Mesodermal cell (in vitro differentiated cells): ENCODE data around the gene ATP10A.
A peak's percentile ranks its signal among the peaks of the same experiment; 100 is the strongest.

ENCODE experiments used
- H3K27ac ChIP-seq: 2 replicates; pipeline ENCODE4 v1.7.0; 2013; ENCODE audit warnings: mild to moderate bottlenecking, low read depth, low read length, moderate library complexity; ENCODE audit not compliant: severe bottlenecking
- H3K36me3 ChIP-seq: 2 replicates; pipeline ENCODE4 v1.7.1; 2013; ENCODE audit warnings: mild to moderate bottlenecking, low read length, moderate library complexity; ENCODE audit not compliant: control insufficient read depth, insufficient read depth
- H3K4me1 ChIP-seq: one replicate; pipeline ENCODE4 v1.7.1; 2013; ENCODE audit warnings: mild to moderate bottlenecking, low read length; ENCODE audit not compliant: insufficient read depth, control insufficient read depth, poor library complexity, severe bottlenecking
- H3K4me3 ChIP-seq: 2 replicates; pipeline ENCODE4 v1.7.0; 2013; ENCODE audit warnings: low read length, control low read depth, mild to moderate bottlenecking; ENCODE audit not compliant: insufficient read depth, poor library complexity, severe bottlenecking; ENCODE audit errors: extremely low read depth
- H3K9me3 ChIP-seq: 2 replicates; pipeline ENCODE4 v1.7.1; 2013; ENCODE audit warnings: mild to moderate bottlenecking, low read length, moderate library complexity; ENCODE audit not compliant: control insufficient read depth
- WGBS, 2 experiments: methylation state at CpG; one replicate each; pipeline ENCODE4 v1.1.5; 2013; ENCODE audit warnings: missing lambda C conversion rate in 2 of 2; ENCODE audit not compliant: insufficient coverage in 2 of 2; 5-methylcytosine and 5-hydroxymethylcytosine counted together

The ATP10A gene

DNA sequence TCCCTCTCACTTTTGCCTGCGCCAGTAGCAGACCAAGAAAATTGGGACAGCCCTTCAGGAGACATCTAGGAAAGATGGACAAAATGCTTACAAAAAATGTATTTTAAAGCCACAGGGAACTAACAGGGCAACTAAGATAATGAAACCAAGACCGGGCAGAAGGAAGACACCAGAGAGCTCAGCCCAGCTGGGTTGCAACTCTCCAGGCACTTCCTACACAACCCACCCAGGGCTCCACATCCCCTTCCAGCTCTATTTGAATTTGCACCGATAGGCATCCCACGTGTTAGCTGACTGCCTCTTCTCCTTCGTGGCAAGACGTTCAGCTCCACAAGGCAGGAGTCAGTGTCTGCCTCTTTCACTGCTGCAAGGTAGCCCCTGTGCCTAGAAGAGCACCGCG, 6.6 kb upstream of the ATP10A start:
- Histone ChIP-seq H3K9me3 (no peaks in the 10 kb centered on the region), H3K27ac (no peak overlapping the region), H3K36me3 (no peaks in the 10 kb centered on the region), H3K4me3 (no peak overlapping the region), H3K4me1 (no peaks in the 10 kb centered on the region)
- WGBS, 2 experiments = 59 to 63% methylated on average over 7 of the region's 8 CpGs

GRCh38 chr15:25866874-25867273, 3.7 kb upstream of the ATP10A start:
- 92% methylated on average over 5 to 7 of the region's 7 CpGs for WGBS, 2 experiments
- no peaks in the 10 kb centered on the region for H3K9me3 ChIP-seq
- H3K4me3 ChIP-seq = no peak overlapping the region
- H3K4me1 ChIP-seq = no peaks in the 10 kb centered on the region
- no peaks in the 10 kb centered on the region for H3K36me3 ChIP-seq
- H3K27ac ChIP-seq = no peak overlapping the region

DNA sequence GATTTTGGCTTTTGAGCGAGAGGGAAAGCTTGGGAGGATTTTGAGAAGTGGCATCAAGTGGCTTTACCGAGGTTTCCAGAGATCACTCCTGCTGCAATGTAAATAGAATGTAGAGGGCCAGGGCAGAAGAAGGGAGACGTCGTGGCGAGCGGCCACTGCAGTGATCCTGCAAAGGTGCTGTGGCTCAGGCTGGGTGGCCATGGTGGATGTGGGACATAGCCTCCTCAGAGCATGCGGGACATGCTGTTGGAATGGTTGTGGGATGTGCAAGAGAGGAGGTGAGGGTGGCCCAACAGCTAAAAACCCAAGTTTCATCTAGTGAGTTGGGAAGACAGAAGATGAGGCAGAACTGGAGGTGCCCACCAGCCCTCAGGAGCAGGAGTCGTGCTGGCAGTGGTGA, 3.1 kb upstream of the ATP10A start:
- Histone ChIP-seq H3K9me3 (no peaks in the 10 kb centered on the region), H3K27ac (no peak overlapping the region), H3K4me1 (no peaks in the 10 kb centered on the region), H3K36me3 (no peaks in the 10 kb centered on the region), H3K4me3 (no peak overlapping the region)
- WGBS, 2 experiments = 89 to 96% methylated on average over 4 to 6 of the region's 8 CpGs

DNA sequence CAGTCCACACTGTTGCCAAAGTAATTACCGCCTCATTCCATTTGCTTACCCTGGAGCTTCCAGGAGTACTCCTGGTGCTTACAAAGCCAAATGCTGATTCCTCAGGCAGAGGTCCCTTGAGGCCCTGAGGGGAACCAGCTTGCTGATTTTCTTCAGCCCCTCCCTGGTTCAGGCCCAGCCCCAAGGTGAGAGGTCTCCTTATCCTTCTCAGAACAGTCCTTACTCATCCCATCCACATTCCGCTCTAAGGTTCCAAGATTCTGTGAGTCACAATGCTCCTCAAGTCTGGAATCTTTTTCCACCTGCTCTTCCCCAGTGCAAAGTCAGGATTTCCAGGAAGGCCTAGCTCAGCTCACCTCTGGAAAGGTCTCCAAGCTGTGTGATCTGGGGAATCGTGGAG, 1.8 kb upstream of the ATP10A start:
- H3K36me3 ChIP-seq = no peaks in the 10 kb centered on the region
- peaks cover 3% of the 10 kb centered on the region for H3K4me1 ChIP-seq
- no peak overlapping the region for H3K4me3 ChIP-seq
- WGBS, 2 experiments = 100% methylated on average over 2 to 3 of the region's 3 CpGs
- no peaks in the 10 kb centered on the region for H3K9me3 ChIP-seq
- no peak overlapping the region for H3K27ac ChIP-seq

- WGBS, 2 experiments = 89 to 94% methylated on average over 10 to 13 of the region's 21 CpGs
- Histone ChIP-seq H3K27ac (no peak overlapping the region), H3K36me3 (no peaks in the 10 kb centered on the region), H3K4me1 (peaks cover 7% of the 10 kb centered on the region), H3K9me3 (no peaks in the 10 kb centered on the region), H3K4me3 (peak overlapping the region; percentile 39)
These were observed 947 bp upstream of the ATP10A start for GRCh38 chr15:25863968-25864580.

DNA sequence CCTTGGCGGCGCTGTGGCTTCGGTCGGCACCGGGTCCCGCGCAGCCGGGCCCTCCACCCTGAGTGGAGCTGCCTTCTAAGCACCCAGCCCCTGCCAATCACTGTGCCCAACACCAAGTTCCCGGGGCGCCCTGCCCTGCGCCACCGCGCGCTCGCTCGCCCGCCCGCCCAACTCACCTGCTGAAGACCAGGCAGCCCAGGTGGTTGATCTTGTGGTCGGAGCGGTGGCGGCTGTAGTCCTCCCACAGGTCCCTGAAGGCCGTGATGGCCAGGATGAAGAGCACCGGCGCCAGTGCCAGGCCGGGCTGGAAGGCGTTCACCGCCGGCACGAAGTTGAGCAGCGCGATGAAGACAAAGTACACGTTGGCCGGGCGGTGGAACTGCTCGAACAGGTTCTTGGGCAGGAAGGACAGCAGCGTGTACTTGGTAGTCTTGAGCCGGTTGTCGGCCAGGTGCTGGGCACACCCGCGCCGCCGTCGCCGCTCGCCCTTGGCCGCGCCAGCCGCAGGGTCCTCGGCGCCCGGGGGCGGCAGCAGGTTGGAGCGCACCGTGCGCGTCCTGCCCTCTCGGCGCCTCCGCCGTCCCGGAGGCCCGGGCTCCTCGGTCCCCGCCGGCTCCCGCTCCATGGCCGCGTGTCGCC, 536 bp downstream of the ATP10A start:
- H3K4me3 ChIP-seq = peak overlapping the region; percentile 39
- H3K4me1 ChIP-seq = peaks cover 12% of the 10 kb centered on the region
- no peaks in the 10 kb centered on the region for H3K9me3 ChIP-seq
- no peaks in the 10 kb centered on the region for H3K36me3 ChIP-seq
- WGBS, 2 experiments = 3% methylated on average over 48 to 58 of the region's 69 CpGs
- H3K27ac ChIP-seq = no peak overlapping the region

DNA sequence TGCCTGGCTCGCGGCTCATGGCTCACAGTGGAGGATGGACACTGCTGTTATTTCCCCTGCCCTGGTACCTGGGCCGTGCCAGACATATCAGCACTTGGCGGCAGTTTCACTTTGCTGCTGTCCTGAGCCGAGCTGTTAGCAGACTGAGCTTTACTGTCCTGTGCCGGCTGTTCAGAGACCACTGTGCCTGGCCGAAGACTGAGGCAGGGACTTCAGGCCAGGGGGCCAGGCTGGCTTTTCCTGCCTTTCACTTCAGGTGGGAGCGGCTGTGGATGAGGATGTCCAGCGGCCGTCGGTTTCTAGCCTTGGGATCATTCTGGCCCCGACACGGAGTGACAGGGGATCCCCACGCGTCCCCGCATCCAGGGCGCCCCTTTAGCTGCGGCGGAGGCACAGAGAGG, 1.1 kb downstream of the ATP10A start:
- WGBS, 2 experiments = 53 to 63% methylated on average over 17 to 19 of the region's 19 CpGs

DNA sequence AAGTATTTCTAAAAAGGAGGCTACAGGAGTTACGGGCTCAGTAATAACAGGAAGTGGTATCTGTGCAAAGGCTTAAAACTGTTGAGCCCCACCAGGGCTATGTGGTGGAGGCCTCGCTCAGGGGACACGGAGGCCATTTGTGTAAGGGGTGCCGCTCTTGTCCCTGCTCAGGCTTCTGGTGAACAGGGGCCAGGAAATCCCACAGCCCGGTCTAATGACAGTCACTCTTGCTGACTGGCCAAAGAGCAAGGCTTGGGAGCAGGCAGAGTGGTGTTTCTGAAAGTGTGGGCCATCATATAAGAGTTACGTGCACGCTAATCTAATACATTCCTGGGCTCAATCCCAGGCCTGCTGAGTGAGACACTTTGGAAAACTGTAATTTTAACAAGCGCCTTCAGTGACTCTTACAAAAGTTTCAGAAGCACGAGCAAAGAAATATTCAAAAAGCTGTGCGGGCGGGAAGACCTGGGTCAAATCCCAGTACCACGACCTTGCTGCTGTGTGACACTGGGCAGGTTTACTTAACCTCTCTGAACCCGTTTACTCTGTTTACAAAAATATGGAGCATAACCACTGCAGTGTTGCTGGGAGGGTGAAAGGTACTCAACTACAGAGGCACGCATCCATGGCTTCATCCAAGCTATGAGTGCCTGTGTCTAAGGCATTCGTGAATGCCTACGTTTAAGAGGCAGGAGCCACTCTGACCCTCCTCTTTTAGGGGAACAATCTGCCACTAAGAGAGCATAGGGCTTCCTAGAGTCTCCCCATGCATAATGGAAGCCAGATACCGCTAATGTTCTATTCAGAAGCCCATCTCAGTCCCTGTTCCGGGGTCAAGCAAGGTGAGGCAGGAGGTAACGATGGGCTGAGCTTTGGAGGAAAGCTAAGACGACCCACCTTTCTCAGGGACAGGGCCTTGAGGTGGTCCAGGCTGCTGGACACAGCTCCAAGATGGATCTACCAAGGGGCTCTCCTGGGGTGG, 2.0 kb downstream of the ATP10A start:
- WGBS, 2 experiments = 93 to 94% methylated on average over 18 to 19 of the region's 20 CpGs
- H3K4me3 ChIP-seq = no peak overlapping the region
- H3K27ac ChIP-seq = no peak overlapping the region
- H3K36me3 ChIP-seq = no peaks in the 10 kb centered on the region
- peaks cover 12% of the 10 kb centered on the region for H3K4me1 ChIP-seq
- H3K9me3 ChIP-seq = no peaks in the 10 kb centered on the region

More for the DNA sequence above, 1.1 kb downstream of the ATP10A start:
- Histone ChIP-seq H3K4me1 (peaks cover 12% of the 10 kb centered on the region), H3K27ac (no peak overlapping the region), H3K9me3 (no peaks in the 10 kb centered on the region), H3K4me3 (peak overlapping the region; percentile 39), H3K36me3 (no peaks in the 10 kb centered on the region)

GRCh38 chr15:25859838-25860645, 3.1 kb downstream of the ATP10A start:
- Histone ChIP-seq H3K4me1 (peaks cover 12% of the 10 kb centered on the region), H3K4me3 (no peak overlapping the region), H3K36me3 (no peaks in the 10 kb centered on the region), H3K27ac (no peak overlapping the region), H3K9me3 (no peaks in the 10 kb centered on the region)
- 89 to 97% methylated on average over 15 of the region's 15 CpGs for WGBS, 2 experiments
